HL-60 (cell line): ENCODE data around the gene CUL1.

ENCODE experiments used
- DNase-seq, 2 experiments: peaks; one replicate each; pipeline ENCODE4 v3.0.0-alpha.2; 2010 to 2020; ENCODE audit warnings: low read depth in 1 of 2, low spot score in 1 of 2
- H3K27ac ChIP-seq: fragments of 250-450 bp; sonication (Bioruptor Pico); replicated peaks from 2 replicates; pipeline ENCODE4 v1.5.1; 2020; ENCODE audit warnings: mild to moderate bottlenecking, moderate library complexity
- H3K27me3 ChIP-seq: fragments of 250-450 bp; sonication (Bioruptor Pico); 2 replicates; pipeline ENCODE4 v1.5.1; 2021; ENCODE audit warnings: mild to moderate bottlenecking, moderate library complexity; ENCODE audit not compliant: insufficient read depth, poor library complexity, severe bottlenecking
- H3K4me3 ChIP-seq: replicated peaks from 2 replicates; pipeline ENCODE4 v1.5.1; 2011; ENCODE audit warnings: mild to moderate bottlenecking, control low read depth, low read length; ENCODE audit not compliant: insufficient read depth
- CTCF ChIP-seq: IDR thresholded peaks from one replicate; pipeline ENCODE4 v1.5.1; 2011; ENCODE audit warnings: low read length, control low read depth, inconsistent platforms; ENCODE audit not compliant: insufficient read depth
- GABPA ChIP-seq: IDR thresholded peaks from 2 replicates; pipeline ENCODE4 v1.6.1; 2012; ENCODE audit warnings: low read depth
- POLR2AphosphoS5 ChIP-seq: IDR thresholded peaks from 2 replicates; pipeline ENCODE4 v1.6.1; 2012; ENCODE audit warnings: low read depth
- REST ChIP-seq: IDR thresholded peaks from 2 replicates; pipeline ENCODE4 v1.6.1; 2012; ENCODE audit warnings: low read depth; ENCODE audit not compliant: insufficient replicate concordance
- SPI1 ChIP-seq: IDR thresholded peaks from 2 replicates; pipeline ENCODE4 v1.6.1; 2012; ENCODE audit warnings: low read depth, mild to moderate bottlenecking, borderline replicate concordance

CUL1 gene

GRCh38 chr7:148791546-148791945 lies 92.8 kb downstream of the CUL1 start:
- DNase-seq = no peak
- H3K27me3 ChIP-seq = no peaks in the 10 kb centered on the region
- no peak overlapping the region for H3K4me3 ChIP-seq
- no peak for TF ChIP-seq CTCF
- TF ChIP-seq GABPA = no peak
- no peak for TF ChIP-seq REST
- no peak for TF ChIP-seq SPI1
- no peak for TF ChIP-seq POLR2AphosphoS5
- no peak overlapping the region for H3K27ac ChIP-seq

GRCh38 chr7:148793590-148793989 lies 94.9 kb downstream of the CUL1 start:
- TF ChIP-seq GABPA (no peak), CTCF (no peak), SPI1 (no peak), POLR2AphosphoS5 (no peak), REST (no peak)
- Histone ChIP-seq H3K27ac (no peak overlapping the region), H3K27me3 (no peaks in the 10 kb centered on the region), H3K4me3 (no peak overlapping the region)
- no peak for DNase-seq

GRCh38 chr7:148794476-148794875 lies 95.8 kb downstream of the CUL1 start:
- Histone ChIP-seq H3K27ac (no peak overlapping the region), H3K27me3 (no peaks in the 10 kb centered on the region), H3K4me3 (no peak overlapping the region)
- DNase-seq = no peak
- TF ChIP-seq GABPA (no peak), REST (no peak), CTCF (no peak)
